ENCODE measurements around the gene SERPINF2.
"Not testable (repeated sequence)": the region's sequence is repeated elsewhere in the genome, so short reads cannot be mapped to it uniquely, and the experiment has no call there.

Gene SERPINF2

DNA sequence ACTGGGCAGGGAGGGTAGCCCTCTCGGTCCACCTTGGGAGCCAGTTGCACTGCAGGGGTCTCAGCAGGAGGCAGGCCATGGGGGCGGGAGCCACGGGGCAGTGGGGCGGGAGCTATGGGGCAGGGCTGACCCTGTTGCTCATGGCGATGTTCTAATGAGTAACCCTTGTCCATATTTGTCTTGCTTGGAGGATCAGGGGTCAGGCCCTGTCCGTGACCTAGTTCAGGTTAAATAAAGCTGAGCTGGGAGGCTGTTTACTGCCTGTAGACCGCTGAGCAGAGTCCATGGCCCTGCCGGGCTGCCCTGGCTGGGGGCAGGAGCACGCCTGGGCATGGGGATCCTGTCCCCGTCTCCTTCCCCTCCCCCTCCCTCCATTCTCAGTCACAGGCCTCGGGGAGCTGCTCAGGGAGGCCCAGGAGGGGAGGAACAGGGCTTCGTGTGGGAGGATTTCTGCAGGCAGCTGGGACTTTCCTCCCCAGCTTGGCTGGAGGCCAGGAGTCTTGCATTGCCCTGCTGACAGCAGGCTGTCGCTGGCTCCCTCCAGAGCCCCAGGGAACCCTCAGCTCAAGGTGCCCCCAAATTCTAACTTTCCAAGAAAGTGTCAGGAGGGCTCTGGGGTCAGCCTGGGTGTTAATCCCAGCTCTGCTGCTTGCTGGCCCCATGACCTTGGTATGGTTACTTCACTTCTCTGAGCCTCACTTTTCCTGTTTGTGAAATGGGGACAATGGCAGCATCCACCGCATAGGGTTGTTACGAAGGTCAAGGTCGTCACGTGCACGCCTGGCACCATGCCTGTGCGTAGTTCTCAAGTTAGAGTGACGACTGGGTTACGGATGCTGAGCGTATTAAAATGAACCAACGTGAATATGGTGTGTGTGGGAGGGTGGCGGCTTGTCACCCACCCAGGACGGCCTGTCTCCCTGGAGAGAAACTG is 6.1 kb upstream of the SERPINF2 start:
- peak; percentile 44 for DNase-seq

DNA sequence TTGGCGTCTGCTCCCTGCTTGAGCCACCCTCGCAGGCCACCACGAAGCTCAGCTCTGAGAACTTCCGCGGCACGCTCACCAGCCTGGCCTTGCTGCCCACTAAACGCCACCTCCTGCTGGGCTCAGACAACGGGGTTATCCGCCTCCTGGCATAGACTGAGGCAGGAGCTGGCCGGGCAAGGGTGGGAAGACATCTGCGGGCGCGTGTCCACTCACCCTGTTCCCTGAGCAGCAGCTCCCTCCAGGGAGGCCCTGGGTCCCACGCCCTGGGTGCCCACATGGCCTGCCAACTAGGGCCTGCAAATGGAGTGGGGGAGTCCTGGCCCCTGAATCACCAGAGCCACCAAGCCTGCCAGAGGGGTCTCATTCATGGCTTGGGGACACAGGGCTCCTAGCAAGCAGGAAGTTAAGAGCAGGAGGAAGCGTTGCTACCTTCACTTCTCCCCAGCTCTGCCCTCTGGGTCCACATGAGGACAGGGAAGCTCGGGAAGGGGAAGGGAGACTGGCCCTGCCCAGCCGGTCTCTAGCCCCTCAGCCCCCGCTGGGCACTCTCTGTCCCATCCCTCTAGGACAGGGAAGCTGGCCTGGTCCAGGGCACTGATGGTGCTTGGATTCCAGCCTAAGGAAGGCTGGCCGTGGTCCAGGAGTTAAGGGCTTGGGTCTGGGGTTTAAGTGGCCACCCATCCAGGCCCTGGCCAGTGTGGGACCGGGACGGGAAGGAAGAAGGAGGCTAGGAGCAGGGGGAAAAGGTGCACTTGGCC is 5.0 kb upstream of the SERPINF2 start:
- no peak for DNase-seq

DNA sequence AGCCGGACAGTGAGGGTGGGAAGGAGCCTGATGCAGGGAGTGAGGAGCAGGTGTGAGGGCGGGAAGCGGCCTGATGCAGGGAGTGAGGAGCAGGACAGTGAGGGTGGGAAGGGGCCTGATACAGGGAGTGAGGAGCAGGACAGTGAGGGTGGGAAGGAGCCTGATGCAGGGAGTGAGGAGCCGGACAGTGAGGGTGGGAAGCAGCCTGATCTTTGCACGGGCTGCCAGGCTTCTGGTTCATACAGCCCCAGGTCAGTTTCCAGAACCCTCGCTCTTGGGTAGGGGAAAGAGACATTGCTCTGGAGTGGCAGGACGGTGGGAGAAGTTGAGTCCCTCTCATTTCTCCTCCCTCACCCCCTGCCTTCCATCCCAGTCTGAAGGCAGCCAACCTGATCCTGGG is 772 bp upstream of the SERPINF2 start:
- not testable (repeated sequence) for DNase-seq

DNA sequence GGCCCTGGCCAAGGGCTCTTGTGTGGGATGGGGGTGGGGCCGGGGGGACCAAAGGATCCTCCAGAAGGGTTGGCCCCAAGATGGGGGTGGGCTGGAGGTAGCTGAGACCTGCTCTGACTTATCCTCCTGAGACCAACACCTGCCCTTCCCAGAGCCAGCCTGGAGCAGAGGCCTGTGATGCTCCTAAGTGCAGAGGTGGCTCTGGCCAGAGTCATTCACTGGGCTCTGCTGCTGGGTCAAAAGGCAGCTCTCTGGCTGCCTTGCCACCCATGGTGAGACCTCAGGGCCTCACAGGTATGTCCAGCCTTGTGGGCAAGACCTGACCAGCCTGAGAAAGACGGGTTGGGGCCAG is 393 bp downstream of the SERPINF2 start:
- DNase-seq: no peak

DNA sequence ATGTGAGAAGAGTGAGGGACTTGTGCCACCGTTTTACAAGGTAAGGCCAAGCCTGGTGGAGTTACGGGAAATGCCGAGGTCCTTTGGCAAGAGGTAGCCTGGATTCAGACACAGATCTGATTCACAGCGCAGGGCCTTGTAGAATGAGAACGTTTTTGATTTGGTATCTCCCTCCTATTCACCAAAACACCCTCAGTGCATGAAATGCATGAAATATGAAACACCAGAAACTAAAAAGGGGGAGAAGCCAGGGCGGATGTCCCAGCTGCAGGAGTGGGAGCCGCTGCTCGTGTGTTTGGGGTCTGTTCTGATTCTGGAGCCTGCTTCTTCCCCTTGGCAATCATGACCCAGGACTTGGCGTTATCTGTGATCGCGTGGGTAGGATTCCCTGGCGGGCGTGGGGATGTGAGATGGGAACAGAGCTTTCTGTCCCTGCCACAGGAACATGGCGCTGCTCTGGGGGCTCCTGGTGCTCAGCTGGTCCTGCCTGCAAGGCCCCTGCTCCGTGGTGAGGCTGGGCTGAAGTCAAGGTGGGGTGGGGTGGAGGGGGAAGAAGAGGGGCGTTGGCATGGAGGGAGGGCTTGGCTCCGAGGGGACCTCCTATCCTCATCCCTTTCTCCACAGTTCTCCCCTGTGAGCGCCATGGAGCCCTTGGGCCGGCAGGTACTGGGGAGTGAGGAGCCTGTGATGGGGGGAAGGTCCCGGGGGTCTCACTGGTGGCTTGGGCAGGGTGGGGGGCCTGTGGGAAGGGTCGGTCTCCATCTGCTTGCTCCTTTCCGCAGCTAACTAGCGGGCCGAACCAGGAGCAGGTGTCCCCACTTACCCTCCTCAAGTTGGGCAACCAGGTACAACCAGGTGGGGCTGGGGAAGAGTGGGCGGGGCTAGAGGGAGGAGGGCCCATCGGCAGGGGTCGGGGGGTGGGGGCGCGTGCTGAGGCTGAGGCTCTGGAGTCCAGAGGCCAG is 2.2 kb downstream of the SERPINF2 start:
- no peak for DNase-seq

DNA sequence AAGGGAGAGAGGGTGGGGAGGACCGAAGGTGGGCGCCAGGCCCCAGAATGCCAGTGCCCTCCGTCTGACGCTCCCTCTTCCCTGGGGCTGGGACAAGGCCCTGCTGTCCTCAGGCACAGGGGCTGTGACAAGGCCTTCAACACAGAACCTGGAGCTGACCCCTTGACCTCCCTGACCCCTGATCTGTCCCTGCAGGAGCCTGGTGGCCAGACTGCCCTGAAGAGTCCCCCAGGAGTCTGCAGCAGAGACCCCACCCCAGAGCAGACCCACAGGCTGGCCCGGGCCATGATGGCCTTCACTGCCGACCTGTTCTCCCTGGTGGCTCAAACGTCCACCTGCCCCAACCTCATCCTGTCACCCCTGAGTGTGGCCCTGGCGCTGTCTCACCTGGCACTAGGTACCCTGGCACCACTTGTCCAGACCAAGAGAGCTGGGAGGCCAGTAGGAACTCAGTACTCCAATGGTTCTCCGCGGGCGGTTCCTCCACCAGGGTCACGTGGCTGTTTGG is 2.9 kb downstream of the SERPINF2 start:
- DNase-seq: no peak

DNA sequence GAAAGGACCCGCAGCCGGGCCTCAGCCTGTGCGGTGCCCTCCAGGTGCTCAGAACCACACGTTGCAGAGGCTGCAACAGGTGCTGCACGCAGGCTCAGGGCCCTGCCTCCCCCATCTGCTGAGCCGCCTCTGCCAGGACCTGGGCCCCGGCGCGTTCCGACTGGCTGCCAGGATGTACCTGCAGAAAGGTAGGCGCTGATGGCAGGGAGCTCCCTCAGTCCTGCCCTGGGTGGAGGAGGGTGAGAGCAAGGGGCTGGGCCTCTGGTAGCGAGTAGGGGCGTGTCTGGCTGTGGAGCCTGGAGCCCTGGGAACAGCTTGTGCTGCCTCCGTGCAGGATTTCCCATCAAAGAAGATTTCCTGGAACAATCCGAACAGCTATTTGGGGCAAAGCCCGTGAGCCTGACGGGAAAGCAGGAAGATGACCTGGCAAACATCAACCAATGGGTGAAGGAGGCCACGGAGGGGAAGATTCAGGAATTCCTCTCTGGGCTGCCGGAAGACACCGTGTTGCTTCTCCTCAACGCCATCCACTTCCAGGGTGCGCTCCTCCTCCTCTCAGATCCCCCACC is 4.4 kb downstream of the SERPINF2 start:
- DNase-seq: no peak

DNA sequence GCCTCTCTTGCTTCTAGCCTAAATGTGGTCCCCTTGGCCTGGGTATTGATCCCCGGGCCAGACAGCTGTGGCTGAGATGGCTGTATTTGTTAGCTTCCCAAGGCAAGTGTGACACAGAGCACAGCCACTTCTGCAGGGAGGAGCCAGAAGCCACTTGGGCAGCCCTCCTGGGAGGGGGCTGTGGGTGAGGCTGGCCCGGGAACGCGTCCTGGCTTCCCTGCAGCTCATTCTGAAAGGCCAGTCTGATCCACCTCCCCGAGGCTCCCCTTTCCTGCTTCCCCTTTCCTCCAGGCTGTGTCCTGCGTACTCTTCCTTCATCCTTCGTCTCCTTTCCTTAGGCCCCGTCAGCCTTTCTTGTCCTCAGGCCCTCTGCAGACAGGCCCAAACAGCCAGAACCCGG is 8.0 kb downstream of the SERPINF2 start:
- DNase-seq: no peak

DNA sequence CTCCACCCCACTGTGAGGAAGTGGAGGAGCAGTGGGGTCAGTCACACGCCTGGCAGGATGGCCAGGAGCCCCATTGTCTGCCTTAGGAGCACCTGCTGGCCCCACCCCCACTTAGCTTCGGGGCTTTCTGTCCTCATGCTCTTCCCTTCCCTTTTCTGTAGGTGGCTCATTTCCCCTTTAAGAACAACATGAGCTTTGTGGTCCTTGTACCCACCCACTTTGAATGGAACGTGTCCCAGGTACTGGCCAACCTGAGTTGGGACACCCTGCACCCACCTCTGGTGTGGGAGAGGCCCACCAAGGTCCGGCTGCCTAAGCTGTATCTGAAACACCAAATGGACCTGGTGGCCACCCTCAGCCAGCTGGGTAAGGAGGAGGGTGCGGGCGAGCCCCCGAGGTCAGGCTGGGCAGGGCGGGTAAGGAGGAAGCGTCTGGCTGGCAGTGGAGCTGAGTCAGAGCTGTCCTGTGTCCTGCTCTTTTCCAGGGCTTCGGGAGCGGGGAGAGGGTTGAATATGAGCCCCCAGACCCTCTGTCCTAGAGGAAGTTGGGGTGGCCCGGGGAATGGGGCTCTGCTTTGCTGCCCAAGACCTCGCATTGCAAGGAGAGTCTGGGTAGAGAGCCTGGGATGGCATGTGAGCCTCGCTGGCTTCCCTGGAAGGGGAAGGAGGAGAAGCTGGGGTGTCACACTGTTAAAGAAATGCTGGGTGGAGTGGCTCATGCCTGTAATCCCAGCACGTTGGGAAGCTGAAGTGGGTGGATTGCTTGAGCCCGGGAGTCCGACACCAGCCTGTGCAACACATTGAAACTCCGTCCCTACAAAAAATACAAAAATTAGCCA is 10.0 kb downstream of the SERPINF2 start:
- no peak for DNase-seq

DNA sequence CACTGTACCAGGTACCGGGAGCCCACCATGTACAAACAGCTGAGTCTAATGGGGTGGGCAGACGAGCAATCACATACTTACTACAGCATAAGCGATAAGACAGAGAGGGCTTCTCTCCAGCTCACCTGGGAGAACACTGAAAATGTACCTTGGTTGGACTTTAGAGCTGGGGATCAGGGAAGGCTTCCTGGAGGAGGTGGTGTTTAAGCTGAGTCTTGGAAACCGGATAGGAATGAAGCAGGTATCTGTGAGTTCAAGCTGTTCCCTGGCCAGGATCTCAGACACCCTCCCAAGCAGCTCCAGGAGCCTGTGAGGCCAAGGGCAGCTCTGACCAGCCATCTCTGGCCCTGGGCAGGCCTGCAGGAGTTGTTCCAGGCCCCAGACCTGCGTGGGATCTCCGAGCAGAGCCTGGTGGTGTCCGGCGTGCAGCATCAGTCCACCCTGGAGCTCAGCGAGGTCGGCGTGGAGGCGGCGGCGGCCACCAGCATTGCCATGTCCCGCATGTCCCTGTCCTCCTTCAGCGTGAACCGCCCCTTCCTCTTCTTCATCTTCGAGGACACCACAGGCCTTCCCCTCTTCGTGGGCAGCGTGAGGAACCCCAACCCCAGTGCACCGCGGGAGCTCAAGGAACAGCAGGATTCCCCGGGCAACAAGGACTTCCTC is 11.2 kb downstream of the SERPINF2 start:
- no peak for DNase-seq

DNA sequence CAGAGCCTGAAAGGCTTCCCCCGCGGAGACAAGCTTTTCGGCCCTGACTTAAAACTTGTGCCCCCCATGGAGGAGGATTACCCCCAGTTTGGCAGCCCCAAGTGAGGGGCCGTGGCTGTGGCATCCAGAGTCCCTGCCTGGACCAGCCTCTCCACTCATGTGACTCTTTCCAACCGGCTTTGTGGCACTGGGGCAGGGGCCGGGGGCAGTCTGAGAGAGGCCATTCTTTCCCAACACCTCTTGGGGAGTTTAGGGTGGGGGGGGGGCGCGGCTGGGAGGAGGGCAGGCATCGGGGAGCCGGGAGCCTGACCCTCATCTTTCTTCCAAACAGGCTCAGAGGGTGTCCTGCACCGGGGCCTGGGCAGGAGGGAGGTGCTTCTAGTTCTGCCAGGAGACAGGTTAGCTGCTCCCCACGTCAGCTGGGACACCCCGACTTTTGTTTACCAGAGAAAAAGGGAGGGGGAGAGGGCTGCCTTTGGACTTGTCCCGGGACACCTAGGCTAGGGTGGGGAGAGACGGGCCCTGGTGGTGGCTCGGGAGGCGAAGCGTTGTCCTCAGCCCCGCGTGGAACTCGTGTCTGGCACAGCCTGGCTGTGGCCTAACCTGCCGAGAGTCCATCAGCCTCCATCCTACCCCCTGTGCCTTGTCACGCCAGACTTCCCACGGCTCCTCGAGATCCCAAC is 11.9 kb downstream of the SERPINF2 start:
- no peak for DNase-seq

DNA sequence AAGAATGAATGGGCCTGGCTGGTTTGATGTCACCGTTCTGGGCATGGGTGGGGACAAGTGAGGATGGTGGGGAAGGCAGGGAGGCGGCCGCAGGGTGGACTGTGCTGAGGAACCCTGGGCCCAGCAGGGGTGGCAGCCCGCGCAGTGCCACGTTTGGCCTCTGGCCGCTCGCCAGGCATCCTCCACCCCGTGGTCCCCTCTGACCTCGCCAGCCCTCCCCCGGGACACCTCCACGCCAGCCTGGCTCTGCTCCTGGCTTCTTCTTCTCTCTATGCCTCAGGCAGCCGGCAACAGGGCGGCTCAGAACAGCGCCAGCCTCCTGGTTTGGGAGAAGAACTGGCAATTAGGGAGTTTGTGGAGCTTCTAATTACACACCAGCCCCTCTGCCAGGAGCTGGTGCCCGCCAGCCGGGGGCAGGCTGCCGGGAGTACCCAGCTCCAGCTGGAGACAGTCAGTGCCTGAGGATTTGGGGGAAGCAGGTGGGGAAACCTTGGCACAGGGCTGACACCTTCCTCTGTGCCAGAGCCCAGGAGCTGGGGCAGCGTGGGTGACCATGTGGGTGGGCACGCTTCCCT is 12.7 kb downstream of the SERPINF2 start:
- no peak for DNase-seq

DNA sequence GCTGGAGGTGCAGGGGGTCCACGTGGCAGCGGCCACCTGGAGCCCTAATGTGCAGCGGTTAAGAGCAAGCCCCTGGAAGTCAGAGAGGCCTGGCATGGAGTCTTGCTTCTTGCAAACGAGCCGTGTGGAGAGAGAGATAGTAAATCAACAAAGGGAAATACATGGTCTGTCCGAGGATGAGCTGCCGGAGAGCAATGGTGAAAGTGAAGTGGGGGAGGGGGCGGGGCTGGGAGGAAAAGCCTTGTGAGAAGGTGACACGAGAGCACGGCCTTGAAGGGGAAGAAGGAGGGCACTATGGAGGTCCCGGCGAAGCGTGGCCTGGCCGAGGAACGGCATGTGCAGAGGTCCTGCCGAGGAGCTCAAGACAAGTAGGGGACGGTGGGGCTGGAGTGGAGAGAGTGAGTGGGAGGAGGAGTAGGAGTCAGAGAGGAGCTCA is 13.2 kb downstream of the SERPINF2 start:
- DNase-seq: no peak

DNA sequence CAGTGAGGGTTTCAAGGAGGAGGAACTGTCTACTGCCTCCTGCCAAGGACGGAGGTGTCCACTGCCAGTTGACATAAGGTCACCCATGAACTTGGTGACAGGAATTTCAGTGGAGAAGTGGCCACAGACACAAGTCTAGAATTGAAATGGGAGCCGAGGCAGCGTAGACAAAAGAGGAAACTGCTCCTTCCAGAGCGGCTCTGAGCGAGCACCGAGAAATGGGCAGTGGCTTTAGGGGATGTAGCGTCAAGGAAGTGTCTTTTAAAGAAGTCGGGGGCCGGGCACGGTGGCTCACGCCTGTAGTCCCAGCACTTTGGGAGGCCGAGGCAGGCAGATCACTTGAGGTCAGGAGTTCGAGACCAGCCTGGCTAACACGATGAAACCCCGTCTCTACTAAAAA is 16.1 kb downstream of the SERPINF2 start:
- DNase-seq: no peak

DNA sequence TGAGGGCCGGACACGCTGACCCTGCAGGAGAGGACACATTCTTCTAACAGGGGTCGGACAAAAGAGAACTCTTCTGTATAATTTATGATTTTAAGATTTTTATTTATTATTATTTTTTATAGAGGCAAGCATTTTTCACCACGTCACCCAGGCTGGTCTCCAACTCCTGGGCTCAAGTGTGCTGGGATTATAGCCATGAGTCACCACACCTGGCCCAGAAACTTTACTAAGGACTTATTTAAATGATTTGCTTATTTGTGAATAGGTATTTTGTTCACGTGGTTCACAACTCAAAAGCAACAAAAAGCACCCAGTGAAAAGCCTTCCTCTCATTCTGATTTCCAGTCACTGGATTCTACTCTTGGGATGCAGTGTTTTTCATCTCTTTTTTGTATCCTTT is 16.9 kb downstream of the SERPINF2 start:
- DNase-seq: no peak

DNA sequence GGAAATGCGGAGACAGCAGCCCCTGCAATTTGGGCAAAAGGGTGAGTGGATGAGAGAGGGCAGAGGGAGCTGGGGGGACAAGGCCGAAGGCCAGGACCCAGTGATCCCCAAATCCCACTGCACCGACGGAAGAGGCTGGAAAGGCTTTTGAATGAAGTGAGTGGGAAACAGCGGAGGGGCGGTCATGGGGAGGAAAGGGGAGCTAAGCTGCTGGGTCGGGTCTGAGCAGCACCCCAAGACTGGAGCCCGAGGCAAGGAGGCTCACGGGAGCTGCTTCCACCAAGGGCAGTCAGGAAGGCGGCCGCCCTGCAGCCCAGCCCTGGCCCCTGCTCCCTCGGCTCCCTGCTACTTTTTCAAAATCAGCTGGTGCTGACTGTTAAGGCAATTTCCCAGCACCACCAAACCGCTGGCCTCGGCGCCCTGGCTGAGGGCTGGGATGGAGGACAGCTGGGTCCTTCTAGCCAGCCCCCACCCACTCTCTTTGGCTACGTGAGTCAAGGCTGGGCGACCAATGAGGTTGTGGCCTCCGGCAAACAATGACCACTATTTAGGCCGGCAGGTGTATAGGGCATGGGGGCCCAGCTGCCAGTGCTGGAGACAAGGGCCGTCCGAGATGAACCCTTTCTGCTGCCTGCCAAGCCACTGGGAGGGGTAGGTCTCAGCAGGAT is 19.7 kb downstream of the SERPINF2 start:
- peak; percentile 68 for DNase-seq

DNA sequence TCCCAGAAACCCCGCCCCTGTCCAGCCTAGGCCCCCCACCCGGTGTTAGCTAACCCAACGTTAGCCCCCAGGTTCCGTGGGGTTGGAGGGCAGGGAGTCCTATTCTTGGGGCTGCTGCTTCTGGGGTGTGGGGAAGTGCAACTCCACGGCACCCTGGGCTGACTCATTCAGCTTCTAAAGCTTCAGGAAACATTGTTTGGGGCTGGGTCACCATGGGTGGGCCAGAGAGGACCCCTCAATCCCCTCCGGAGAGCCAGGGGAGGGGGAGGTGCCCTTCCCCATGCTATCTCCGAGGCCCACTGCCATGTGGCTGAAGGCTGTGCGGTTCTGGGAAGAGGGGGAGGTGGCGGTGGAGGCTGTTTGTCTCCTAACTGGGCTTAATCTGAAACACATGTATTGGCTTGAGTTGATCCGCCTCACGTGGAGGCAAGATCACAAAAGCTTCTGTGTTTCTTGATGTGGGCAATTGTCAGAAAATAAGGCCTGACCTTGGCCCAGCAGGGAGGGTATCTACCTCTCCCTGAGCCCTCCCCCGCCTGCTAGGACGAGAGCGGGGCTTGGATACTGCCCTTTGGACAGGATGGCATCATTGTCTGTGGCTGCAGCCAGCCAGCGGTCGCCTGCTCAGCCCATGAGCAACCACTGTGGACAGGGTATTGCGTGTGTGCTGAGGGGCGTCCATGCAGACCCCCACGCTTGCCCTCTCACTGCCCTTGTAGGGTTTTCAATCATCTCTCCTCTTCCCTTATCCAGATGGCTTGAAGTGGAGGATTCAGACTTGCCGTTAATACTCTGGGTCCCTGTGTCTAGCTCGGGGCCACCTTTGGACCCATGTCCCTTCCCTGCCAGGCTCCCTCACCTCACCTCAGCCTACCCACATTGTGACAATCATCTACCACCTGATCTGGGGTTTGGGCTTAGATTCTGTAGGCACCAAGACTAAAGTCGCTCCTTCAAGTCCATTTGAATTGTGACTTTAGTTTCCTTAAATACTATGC is 20.5 kb downstream of the SERPINF2 start:
- DNase-seq: peak; percentile 78

DNA sequence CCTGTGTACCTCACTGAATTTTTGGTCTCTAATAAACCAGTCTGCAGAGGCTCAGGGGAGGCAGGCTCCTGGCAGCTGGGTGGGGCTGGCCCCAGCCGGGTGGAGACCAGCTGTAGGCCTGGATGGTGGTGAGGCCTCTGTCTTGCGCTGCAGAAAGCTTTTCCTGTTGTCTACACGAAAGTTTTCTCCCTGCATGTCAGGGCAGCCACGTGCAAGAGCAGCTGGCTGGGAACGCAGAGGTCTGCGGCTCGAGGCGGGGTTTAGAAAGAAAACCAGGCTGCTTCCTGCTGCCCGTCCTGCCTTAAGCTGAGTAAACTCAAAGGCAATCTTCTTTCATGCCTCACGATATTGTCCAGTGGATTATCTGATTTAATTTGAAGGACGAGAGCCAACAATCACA is 21.6 kb downstream of the SERPINF2 start:
- DNase-seq: peak; percentile 39
